OCI-LY7 (cell line): Measurements from ENCODE around the gene MKNK1. TPM values are rescaled to one million over a fixed set of nuclear protein-coding genes. Genes with fewer than 3 reads are reported as not detected.

Experiments used
- BruUV-seq: library from RNA; stranded (reverse); fragments of 400-500 nt; replicated peaks from 2 replicates; lab custom pipeline; 2021; lab: Mats Ljungman, UMichigan
- CTCF ChIA-PET: fragments of 300-600 bp; sonication (Branson Sonifier 250); formaldehyde crosslinking; loops from one replicate; lab custom pipeline; 2022; ENCODE audit warnings: antibody characterized with exemption; ENCODE audit not compliant: unreplicated experiment; lab: Charles Lee
- POLR2A ChIA-PET: fragments of 300-600 bp; sonication (Branson Sonifier 250); formaldehyde crosslinking; loops from one replicate; lab custom pipeline; 2022; ENCODE audit warnings: antibody characterized with exemption; lab: Charles Lee
- DNase-seq: peaks from one replicate; pipeline ENCODE4 v3.0.0-alpha.2; 2015; ENCODE audit warnings: low spot score
- H2AFZ ChIP-seq: fragments of 200-600 bp; sonication (generic), shearing (Covaris generic); 2 replicates; pipeline ENCODE4 v1.6.1; 2014; ENCODE audit warnings: mild to moderate bottlenecking, antibody characterized with exemption, low read length, moderate library complexity
- H3K27ac ChIP-seq: fragments of 200-600 bp; sonication (generic); 2 replicates; pipeline ENCODE4 v1.5.1; 2014; ENCODE audit warnings: mixed run types, low read depth, mild to moderate bottlenecking, moderate library complexity, low read length, inconsistent platforms; ENCODE audit not compliant: poor library complexity, severe bottlenecking
- H3K36me3 ChIP-seq: fragments of 200-600 bp; sonication (generic); 2 replicates; pipeline ENCODE4 v1.6.1; 2014; ENCODE audit warnings: mild to moderate bottlenecking, antibody characterized with exemption, low read length, moderate library complexity, mixed read lengths; ENCODE audit not compliant: insufficient read depth
- H3K4me1 ChIP-seq: fragments of 200-600 bp; sonication (generic); 2 replicates; pipeline ENCODE4 v1.5.1; 2014; ENCODE audit warnings: mild to moderate bottlenecking, low read length; ENCODE audit not compliant: insufficient read depth, poor library complexity, severe bottlenecking
- H3K4me2 ChIP-seq: fragments of 200-600 bp; sonication (generic); 2 replicates; pipeline ENCODE4 v1.6.1; 2014; ENCODE audit warnings: mild to moderate bottlenecking, low read length
- H3K4me3 ChIP-seq: fragments of 200-600 bp; sonication (generic); 2 replicates; pipeline ENCODE4 v1.5.1; 2014; ENCODE audit warnings: mild to moderate bottlenecking, low read depth, low read length; ENCODE audit not compliant: poor library complexity, severe bottlenecking
- H3K79me2 ChIP-seq: fragments of 200-600 bp; sonication (generic); 2 replicates; pipeline ENCODE4 v1.6.1; 2016; ENCODE audit warnings: low read depth, mild to moderate bottlenecking, low read length, moderate library complexity, mixed read lengths; ENCODE audit not compliant: insufficient read depth
- H3K9me2 ChIP-seq: fragments of 200-600 bp; sonication (generic); 2 replicates; pipeline ENCODE4 v1.6.1; 2016; ENCODE audit warnings: mild to moderate bottlenecking, low read length, mixed read lengths; ENCODE audit not compliant: insufficient read depth
- H3K9me3 ChIP-seq: fragments of 200-600 bp; sonication (generic); 2 replicates; pipeline ENCODE4 v1.6.1; 2014; ENCODE audit warnings: mild to moderate bottlenecking, mixed run types, low read length, mixed read lengths
- H4K20me1 ChIP-seq: fragments of 200-600 bp; sonication (generic); 2 replicates; pipeline ENCODE4 v1.6.1; 2014; ENCODE audit warnings: mild to moderate bottlenecking, antibody characterized with exemption, low read length, moderate library complexity, mixed read lengths; ENCODE audit not compliant: insufficient read depth
- EZH2phosphoT487 ChIP-seq: fragments of 200-600 bp; sonication (generic); IDR thresholded peaks from 2 replicates; pipeline ENCODE4 v1.6.1; 2018; ENCODE audit warnings: low read depth, borderline replicate concordance, mild to moderate bottlenecking, mixed run types, antibody characterized with exemption, low read length, moderate library complexity, mixed read lengths
- intact Hi-C: fragments of 100-400 bp; cut with micrococcal nuclease; formaldehyde crosslinking; loops from one replicate; pipeline ENCODE4 v1.10.0; 2022; ENCODE audit not compliant: unreplicated experiment
- total RNA-seq, 2 experiments: library from RNA; depleted of rRNA in 1 of 2; stranded (reverse); fragments of >200 nt in 1 of 2; shearing (Covaris generic) in 1 of 2; gene quantifications; 2 replicates each; pipeline ENCODE4 v1.2.3, GENCODE V29; 2014 to 2022
- TF ChIP-seq, protein P1 (sequence below): fragments of 200-600 bp; sonication (generic); conservative IDR thresholded peaks from 2 replicates; pipeline ENCODE4 v1.5.1; 2014; ENCODE audit warnings: mild to moderate bottlenecking, antibody characterized with exemption, low read length, moderate library complexity, mixed read lengths

MKNK1 gene
- total RNA-seq, 2 experiments from 2014 or later = 11.5 to 24.0 TPM

- no peaks in the 10 kb centered on the region for H3K4me1 ChIP-seq
- no peak for DNase-seq
- CTCF ChIA-PET = interaction anchor here (1.8 kb wide), 1 partner anchor 52 kb away, joined by 6 read pairs; no protein-coding TSS in a partner anchor
- H3K4me2 ChIP-seq = no peak overlapping the region
- H3K4me3 ChIP-seq = no peak overlapping the region
- TF ChIP-seq EZH2phosphoT487 = no peak
- TF ChIP-seq, protein P1, sequence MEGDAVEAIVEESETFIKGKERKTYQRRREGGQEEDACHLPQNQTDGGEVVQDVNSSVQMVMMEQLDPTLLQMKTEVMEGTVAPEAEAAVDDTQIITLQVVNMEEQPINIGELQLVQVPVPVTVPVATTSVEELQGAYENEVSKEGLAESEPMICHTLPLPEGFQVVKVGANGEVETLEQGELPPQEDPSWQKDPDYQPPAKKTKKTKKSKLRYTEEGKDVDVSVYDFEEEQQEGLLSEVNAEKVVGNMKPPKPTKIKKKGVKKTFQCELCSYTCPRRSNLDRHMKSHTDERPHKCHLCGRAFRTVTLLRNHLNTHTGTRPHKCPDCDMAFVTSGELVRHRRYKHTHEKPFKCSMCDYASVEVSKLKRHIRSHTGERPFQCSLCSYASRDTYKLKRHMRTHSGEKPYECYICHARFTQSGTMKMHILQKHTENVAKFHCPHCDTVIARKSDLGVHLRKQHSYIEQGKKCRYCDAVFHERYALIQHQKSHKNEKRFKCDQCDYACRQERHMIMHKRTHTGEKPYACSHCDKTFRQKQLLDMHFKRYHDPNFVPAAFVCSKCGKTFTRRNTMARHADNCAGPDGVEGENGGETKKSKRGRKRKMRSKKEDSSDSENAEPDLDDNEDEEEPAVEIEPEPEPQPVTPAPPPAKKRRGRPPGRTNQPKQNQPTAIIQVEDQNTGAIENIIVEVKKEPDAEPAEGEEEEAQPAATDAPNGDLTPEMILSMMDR = no peak
- no peaks in the 10 kb centered on the region for H4K20me1 ChIP-seq
- no peak overlapping the region for H2AFZ ChIP-seq
- no peaks in the 10 kb centered on the region for H3K36me3 ChIP-seq
- no TSS peak for BruUV-seq
- POLR2A ChIA-PET = interaction anchor here (0.6 to 1.2 kb wide), 3 partner anchors 10 to 117 kb away, joined by 3 to 7 read pairs (median 3); partner anchors contain the start of gene MKNK1
- H3K9me3 ChIP-seq = no peaks in the 10 kb centered on the region
- intact Hi-C loops = no loop called here
- no peaks in the 10 kb centered on the region for H3K9me2 ChIP-seq
- no peaks in the 10 kb centered on the region for H3K79me2 ChIP-seq
- H3K27ac ChIP-seq = no peak overlapping the region
These were observed 74.9 kb downstream of the MKNK1 start for GRCh38 chr1:46529031-46529630.

DNA sequence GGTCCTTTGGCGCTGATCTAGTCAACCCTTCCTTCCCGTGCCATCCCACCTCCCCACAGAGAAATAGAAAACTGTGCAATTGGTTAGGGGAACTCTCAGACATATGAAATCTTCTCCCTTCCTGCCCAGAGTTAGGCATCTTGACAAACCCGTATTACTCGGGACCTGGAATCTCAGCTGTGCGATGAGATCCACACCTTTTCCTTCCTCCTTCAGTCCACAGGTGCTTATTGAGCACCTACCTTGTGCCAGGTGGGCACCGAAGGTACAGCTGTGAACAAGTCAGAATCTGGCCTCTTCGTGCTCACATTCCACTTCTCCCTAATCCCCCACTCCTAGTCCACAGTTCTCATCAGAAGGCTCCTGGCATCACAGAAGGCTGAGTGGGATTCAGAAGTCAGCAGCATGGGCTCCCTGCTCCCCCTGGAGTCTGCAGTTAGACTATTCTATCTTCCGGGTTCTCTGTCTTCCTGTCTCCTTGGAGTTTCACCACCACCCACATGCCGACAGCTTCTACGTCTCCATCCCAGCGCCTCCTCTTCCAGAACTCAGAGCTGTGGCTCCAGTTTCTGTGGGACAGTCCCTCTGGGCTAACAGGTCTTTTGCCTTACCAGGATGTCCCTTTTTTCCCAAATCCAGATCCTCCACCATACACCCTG lies 75.6 kb downstream of the MKNK1 start:
- Histone ChIP-seq H3K79me2 (no peaks in the 10 kb centered on the region), H3K27ac (no peak overlapping the region), H3K4me3 (no peak overlapping the region), H4K20me1 (no peaks in the 10 kb centered on the region; the same call in 1 of the 2 replicates), H3K4me2 (no peak overlapping the region), H3K36me3 (no peaks in the 10 kb centered on the region), H2AFZ (no peak overlapping the region), H3K9me2 (no peaks in the 10 kb centered on the region), H3K9me3 (no peaks in the 10 kb centered on the region), H3K4me1 (no peaks in the 10 kb centered on the region)
- CTCF ChIA-PET = interaction anchor here (1.8 kb wide), 1 partner anchor 51 kb away, joined by 6 read pairs; no protein-coding TSS in a partner anchor
- POLR2A ChIA-PET = interaction anchor here (1.0 to 1.2 kb wide), 2 partner anchors 11 to 76 kb away, joined by 3 read pairs; partner anchors contain the start of gene MKNK1
- BruUV-seq = no TSS peak
- intact Hi-C loops = loop anchor here (1.0 kb wide), 4 partner anchors 51 to 195 kb away; no protein-coding TSS in a partner anchor
- TF ChIP-seq EZH2phosphoT487 = no peak
- TF ChIP-seq, protein P1 = peak; percentile 51
- DNase-seq = peak; percentile 9
